Smooth muscle cell (in vitro differentiated cells): ENCODE data around the gene JAKMIP3. TPM values are rescaled to one million over a fixed set of nuclear protein-coding genes. Genes with fewer than 3 reads are reported as not detected.

Experiments
- DNase-seq: peaks from one replicate; lab custom pipeline; 2025; ENCODE audit not compliant: unreplicated experiment; lab: John Stamatoyannopoulos, UW
- H2AFZ ChIP-seq: fragments of 200-600 bp; sonication (generic); 2 replicates; pipeline ENCODE4 v1.6.0; 2016; ENCODE audit warnings: antibody characterized with exemption, low read depth, mild to moderate bottlenecking
- H3F3A ChIP-seq: fragments of 200-600 bp; sonication (generic); 2 replicates; pipeline ENCODE4 v1.6.0; 2017; ENCODE audit warnings: antibody characterized with exemption, low read depth
- H3K27ac ChIP-seq: fragments of 200-600 bp; sonication (generic); 2 replicates; pipeline ENCODE4 v1.5.1; 2016; ENCODE audit warnings: low read depth, mild to moderate bottlenecking
- H3K27me3 ChIP-seq: fragments of 200-600 bp; sonication (generic); 2 replicates; pipeline ENCODE4 v1.6.1; 2016; ENCODE audit warnings: low read depth, mild to moderate bottlenecking
- H3K36me3 ChIP-seq: fragments of 200-600 bp; sonication (generic); 2 replicates; pipeline ENCODE4 v1.5.1; 2016; ENCODE audit warnings: low read depth
- H3K4me1 ChIP-seq: fragments of 200-600 bp; sonication (generic); 2 replicates; pipeline ENCODE4 v1.5.1; 2016; ENCODE audit warnings: low read depth
- H3K4me2 ChIP-seq: fragments of 200-600 bp; sonication (generic); 2 replicates; pipeline ENCODE4 v1.6.0; 2016; ENCODE audit warnings: mild to moderate bottlenecking
- H3K4me3 ChIP-seq: fragments of 200-600 bp; sonication (generic); 2 replicates; pipeline ENCODE4 v1.5.1; 2016; ENCODE audit warnings: mild to moderate bottlenecking
- H3K79me2 ChIP-seq: fragments of 200-600 bp; sonication (generic); 2 replicates; pipeline ENCODE4 v1.6.0; 2016; ENCODE audit warnings: low read depth, mild to moderate bottlenecking
- H3K9ac ChIP-seq: fragments of 200-600 bp; sonication (generic); 2 replicates; pipeline ENCODE4 v1.6.0; 2016; ENCODE audit warnings: low read depth
- H3K9me3 ChIP-seq: fragments of 200-600 bp; sonication (generic); replicated peaks from 2 replicates; pipeline ENCODE4 v1.5.1; 2016; ENCODE audit warnings: low read depth
- H4K20me1 ChIP-seq: fragments of 200-600 bp; sonication (generic); 2 replicates; pipeline ENCODE4 v1.6.0; 2016; ENCODE audit warnings: low read depth
- WGBS: methylation state at CpG from one replicate; pipeline ENCODE4 v1.1.7; 2016; ENCODE audit warnings: low lambda C conversion rate; 5-methylcytosine and 5-hydroxymethylcytosine counted together
- polyA plus RNA-seq: library from polyadenylated mRNA; unstranded; fragments of >200 nt; fragmentation: Nextera tagmentation; extraction: Ambion mirVana; gene quantifications from 2 replicates; pipeline ENCODE4 v1.2.1, GENCODE V29; 2016
- total RNA-seq: library from RNA; depleted of rRNA; stranded (reverse); fragments of >200 nt; gene quantifications from 2 replicates; pipeline ENCODE4 v1.2.3, GENCODE V29; 2014
- TF ChIP-seq, protein P1 (sequence below): fragments of 200-600 bp; sonication (generic); IDR thresholded peaks from 2 replicates; pipeline ENCODE4 v1.5.1; 2017; ENCODE audit warnings: borderline replicate concordance, mild to moderate bottlenecking, antibody characterized with exemption; ENCODE audit not compliant: insufficient read depth, poor library complexity, severe bottlenecking

The JAKMIP3 gene
- total and polyA plus RNA-seq, 2 experiments from 2014 or later: 0.09 TPM; not detected in 1

DNA sequence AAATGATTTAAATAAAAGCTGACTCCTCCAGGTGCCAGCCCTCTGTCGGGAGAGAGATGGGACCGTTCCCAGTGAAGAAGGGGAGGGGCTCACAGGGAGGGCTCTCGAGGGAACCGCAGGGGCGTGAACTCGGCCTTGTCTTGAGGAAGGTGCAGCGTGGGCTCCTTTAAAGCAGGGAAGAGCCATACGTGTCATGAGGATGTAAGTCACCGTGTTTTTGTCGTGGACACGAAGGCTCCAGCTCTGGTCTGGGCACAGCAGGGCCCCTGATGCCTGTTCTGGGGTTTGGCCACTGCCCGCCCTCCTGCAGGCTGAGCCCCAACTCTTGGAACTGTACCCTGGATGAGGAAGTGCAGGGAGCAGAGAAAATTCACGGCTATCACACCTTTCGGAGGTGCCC is 45.0 kb downstream of the JAKMIP3 start:
- Histone ChIP-seq H3K9ac (no peak overlapping the region), H2AFZ (no peak overlapping the region), H3K4me2 (no peak overlapping the region), H3K9me3 (no peaks in the 10 kb centered on the region), H3K4me1 (no peaks in the 10 kb centered on the region), H3K27me3 (peaks cover 7% of the 10 kb centered on the region), H3K79me2 (no peaks in the 10 kb centered on the region), H4K20me1 (no peaks in the 10 kb centered on the region), H3K4me3 (no peak overlapping the region), H3K36me3 (no peaks in the 10 kb centered on the region), H3K27ac (no peak overlapping the region), H3F3A (no peaks in the 10 kb centered on the region)
- TF ChIP-seq, protein P1, sequence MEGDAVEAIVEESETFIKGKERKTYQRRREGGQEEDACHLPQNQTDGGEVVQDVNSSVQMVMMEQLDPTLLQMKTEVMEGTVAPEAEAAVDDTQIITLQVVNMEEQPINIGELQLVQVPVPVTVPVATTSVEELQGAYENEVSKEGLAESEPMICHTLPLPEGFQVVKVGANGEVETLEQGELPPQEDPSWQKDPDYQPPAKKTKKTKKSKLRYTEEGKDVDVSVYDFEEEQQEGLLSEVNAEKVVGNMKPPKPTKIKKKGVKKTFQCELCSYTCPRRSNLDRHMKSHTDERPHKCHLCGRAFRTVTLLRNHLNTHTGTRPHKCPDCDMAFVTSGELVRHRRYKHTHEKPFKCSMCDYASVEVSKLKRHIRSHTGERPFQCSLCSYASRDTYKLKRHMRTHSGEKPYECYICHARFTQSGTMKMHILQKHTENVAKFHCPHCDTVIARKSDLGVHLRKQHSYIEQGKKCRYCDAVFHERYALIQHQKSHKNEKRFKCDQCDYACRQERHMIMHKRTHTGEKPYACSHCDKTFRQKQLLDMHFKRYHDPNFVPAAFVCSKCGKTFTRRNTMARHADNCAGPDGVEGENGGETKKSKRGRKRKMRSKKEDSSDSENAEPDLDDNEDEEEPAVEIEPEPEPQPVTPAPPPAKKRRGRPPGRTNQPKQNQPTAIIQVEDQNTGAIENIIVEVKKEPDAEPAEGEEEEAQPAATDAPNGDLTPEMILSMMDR: no peak
- WGBS: 87% methylated on average over 14 of the region's 14 CpGs
- no peak for DNase-seq

DNA sequence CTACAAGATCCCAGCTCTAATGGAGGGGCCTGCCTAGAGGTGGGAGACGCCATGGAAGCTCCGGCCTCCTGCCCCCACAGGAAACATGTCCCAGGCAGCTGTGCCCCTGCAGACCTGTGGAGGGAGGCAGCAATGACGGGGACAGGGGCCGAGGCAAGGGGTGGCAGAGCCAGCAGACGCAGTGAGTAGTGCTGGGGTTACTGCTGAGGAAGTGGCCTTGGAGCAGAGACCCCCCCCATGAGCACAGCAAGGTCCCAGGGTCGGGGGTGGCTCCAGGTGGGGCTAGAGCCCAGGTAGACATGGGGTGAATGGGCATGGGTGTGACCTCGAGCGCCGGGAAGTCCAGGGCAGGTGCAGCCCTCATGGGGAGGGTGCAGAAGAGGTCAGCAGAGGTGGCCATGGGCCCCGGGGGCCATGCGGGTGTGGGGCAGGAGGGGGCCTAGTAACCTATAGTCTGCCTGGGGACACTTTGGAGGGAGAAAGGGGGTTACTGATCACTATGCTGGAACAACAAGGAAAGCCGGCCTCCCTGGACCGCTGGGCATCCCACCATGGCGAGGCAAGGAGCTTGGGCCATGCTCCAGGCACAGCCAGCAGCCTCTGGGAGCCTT is 45.5 kb downstream of the JAKMIP3 start:
- no peak overlapping the region for H3K4me2 ChIP-seq
- 92% methylated on average over 11 of the region's 14 CpGs for WGBS
- TF ChIP-seq, protein P1: no peak

DNA sequence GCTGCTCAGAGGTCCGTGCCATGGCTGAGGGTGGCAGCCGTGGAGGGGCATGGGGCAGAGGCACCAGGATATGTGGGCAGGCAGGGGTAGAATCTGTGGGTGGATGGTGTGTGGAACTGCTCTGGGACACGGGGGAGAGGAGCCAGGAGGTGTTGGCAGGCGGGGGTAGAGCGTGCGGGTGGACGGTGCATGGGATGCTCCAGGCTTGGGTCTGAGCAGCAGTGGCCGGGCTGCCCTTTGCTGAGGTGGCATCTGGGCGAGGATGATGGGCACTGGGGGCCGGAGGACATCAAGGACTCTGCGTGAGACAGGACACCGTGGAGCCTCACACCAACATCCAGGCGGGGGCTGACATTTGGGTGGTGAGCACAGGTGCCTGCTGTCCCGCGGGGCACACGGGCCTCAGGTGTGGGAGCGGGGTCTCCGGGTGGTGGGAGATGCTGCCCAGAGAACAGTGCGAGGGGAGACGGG is 46.2 kb downstream of the JAKMIP3 start:
- no peaks in the 10 kb centered on the region for H3K4me1 ChIP-seq
- H3K27me3 ChIP-seq: peaks cover 7% of the 10 kb centered on the region
- no peak overlapping the region for H3K27ac ChIP-seq
- no peaks in the 10 kb centered on the region for H3K9me3 ChIP-seq
- 91% methylated on average over 20 of the region's 20 CpGs for WGBS
- no peaks in the 10 kb centered on the region for H3K79me2 ChIP-seq
- H3K4me3 ChIP-seq: no peak overlapping the region
- no peaks in the 10 kb centered on the region for H3F3A ChIP-seq
- no peak overlapping the region for H3K9ac ChIP-seq
- H2AFZ ChIP-seq: no peak overlapping the region
- TF ChIP-seq, protein P1: no peak
- H3K36me3 ChIP-seq: no peaks in the 10 kb centered on the region
- no peaks in the 10 kb centered on the region for H4K20me1 ChIP-seq
- no peak for DNase-seq
- H3K4me2 ChIP-seq: no peak overlapping the region

More for the DNA sequence above, 45.5 kb downstream of the JAKMIP3 start:
- H4K20me1 ChIP-seq: no peaks in the 10 kb centered on the region
- H3K36me3 ChIP-seq: no peaks in the 10 kb centered on the region
- no peaks in the 10 kb centered on the region for H3F3A ChIP-seq
- H3K4me1 ChIP-seq: no peaks in the 10 kb centered on the region
- no peak overlapping the region for H2AFZ ChIP-seq
- H3K4me3 ChIP-seq: no peak overlapping the region
- no peaks in the 10 kb centered on the region for H3K9me3 ChIP-seq
- no peaks in the 10 kb centered on the region for H3K79me2 ChIP-seq
- H3K9ac ChIP-seq: no peak overlapping the region
- DNase-seq: no peak
- H3K27ac ChIP-seq: no peak overlapping the region
- peaks cover 7% of the 10 kb centered on the region for H3K27me3 ChIP-seq

DNA sequence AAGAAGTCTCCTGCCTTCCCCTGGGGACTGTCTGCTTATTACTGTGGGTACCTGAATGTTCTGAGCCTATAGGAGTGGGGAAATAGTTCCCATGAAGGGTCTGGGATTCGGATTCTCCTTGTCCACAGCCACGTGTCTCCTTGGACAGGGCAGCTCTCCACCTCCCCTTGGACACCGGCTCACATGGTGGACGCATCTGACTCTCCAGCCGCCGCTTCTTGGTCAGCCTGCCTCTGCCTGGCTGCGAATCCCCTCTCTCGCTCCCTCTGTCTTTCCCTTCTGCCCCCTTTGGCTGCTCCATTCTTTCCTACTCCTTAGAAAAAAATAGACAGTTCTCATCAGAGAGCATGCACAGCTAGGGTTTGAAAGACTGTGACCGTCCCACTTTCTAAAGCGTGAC is 46.9 kb downstream of the JAKMIP3 start:
- DNase-seq: no peak
- 86% methylated on average over 10 of the region's 10 CpGs for WGBS

More for the DNA sequence above, 46.9 kb downstream of the JAKMIP3 start:
- no peaks in the 10 kb centered on the region for H4K20me1 ChIP-seq
- no peaks in the 10 kb centered on the region for H3K9me3 ChIP-seq
- no peak overlapping the region for H3K27ac ChIP-seq
- no peak overlapping the region for H3K4me3 ChIP-seq
- TF ChIP-seq, protein P1: no peak
- no peak overlapping the region for H3K4me2 ChIP-seq
- no peaks in the 10 kb centered on the region for H3K36me3 ChIP-seq
- H3K4me1 ChIP-seq: no peaks in the 10 kb centered on the region
- H3K27me3 ChIP-seq: peaks cover 7% of the 10 kb centered on the region
- H3K9ac ChIP-seq: no peak overlapping the region
- H2AFZ ChIP-seq: no peak overlapping the region
- H3K79me2 ChIP-seq: no peaks in the 10 kb centered on the region
- H3F3A ChIP-seq: no peaks in the 10 kb centered on the region
